ENCODE data around the gene IGBP1.

The IGBP1 gene

GRCh38 chrX:70132877-70133302 lies 357 bp upstream of the IGBP1 start:
- no peaks in the 10 kb centered on the region for H3K27me3 ChIP-seq (ENCODE audit: insufficient read depth, low read length, poor library complexity)

GRCh38 chrX:70134116-70134477 lies 850 bp downstream of the IGBP1 start:
- DNase-seq = no peak
- Histone ChIP-seq H2AFZ (ENCODE audit: low read depth, low read length) (peak overlapping the region; percentile 78), H3K27me3 (ENCODE audit: insufficient read depth, low read length, poor library complexity) (no peaks in the 10 kb centered on the region), H3K9me3 (ENCODE audit: insufficient read depth, low read length, severe bottlenecking) (no peaks in the 10 kb centered on the region), H3K9ac (ENCODE audit: low read depth, low read length) (peak overlapping the region; percentile 82), H3K79me2 (ENCODE audit: insufficient read depth, low read length) (peaks cover 26% of the 10 kb centered on the region), H3K4me3 (ENCODE audit: low read depth in 1 of 2, low read length in 2 of 2) (peak overlapping the region; percentile 82 to 89), H3K27ac (ENCODE audit: low read length) (peak overlapping the region; percentile 97), H3K4me2 (ENCODE audit: insufficient read depth, low read length) (peak overlapping the region; percentile 75), H3K36me3 (ENCODE audit: insufficient read depth, low read length) (peaks cover 16% of the 10 kb centered on the region), H4K20me1 (ENCODE audit: insufficient read depth, low read length) (no peaks in the 10 kb centered on the region), H3K4me1 (ENCODE audit: insufficient read depth, low read length) (peaks cover 29% of the 10 kb centered on the region)
- 0 out of 3 replicates have a peak, but pooled peaks have one; percentile 2 for ATAC-seq (ENCODE audit: insufficient read depth, low read depth)
- TF ChIP-seq EZH2 (IDR thresholded peaks at IDR 0.05; ENCODE audit: borderline replicate concordance, low read depth, low read length, severe bottlenecking) (no peak), CTCF (IDR thresholded peaks at IDR 0.05; ENCODE audit: borderline replicate concordance, extremely low read depth, low read length, poor library complexity, severe bottlenecking) (no peak)

More at GRCh38 chrX:70132877-70133302, 357 bp upstream of the IGBP1 start:
- Histone ChIP-seq H3K4me2 (ENCODE audit: insufficient read depth, low read length) (peak overlapping the region; percentile 62), H3K9me3 (ENCODE audit: insufficient read depth, low read length, severe bottlenecking) (no peaks in the 10 kb centered on the region), H3K4me3 (ENCODE audit: low read depth in 1 of 2, low read length in 2 of 2) (peak overlapping the region; percentile 82 to 89; a peak in 3 of 4 replicates), H2AFZ (ENCODE audit: low read depth, low read length) (peak overlapping the region; percentile 93), H4K20me1 (ENCODE audit: insufficient read depth, low read length) (no peaks in the 10 kb centered on the region), H3K9ac (ENCODE audit: low read depth, low read length) (peak overlapping the region; percentile 82), H3K4me1 (ENCODE audit: insufficient read depth, low read length) (peaks cover 29% of the 10 kb centered on the region), H3K27ac (ENCODE audit: low read length) (peak overlapping the region; percentile 97), H3K79me2 (ENCODE audit: insufficient read depth, low read length) (peaks cover 26% of the 10 kb centered on the region), H3K36me3 (ENCODE audit: insufficient read depth, low read length) (peaks cover 16% of the 10 kb centered on the region)
- DNase-seq = no peak
- no peak for TF ChIP-seq CTCF (IDR thresholded peaks at IDR 0.05; ENCODE audit: borderline replicate concordance, extremely low read depth, low read length, poor library complexity, severe bottlenecking)
- no peak for TF ChIP-seq EZH2 (IDR thresholded peaks at IDR 0.05; ENCODE audit: borderline replicate concordance, low read depth, low read length, severe bottlenecking)
- peak; percentile 1; the same call in 2 of the 3 replicates for ATAC-seq (ENCODE audit: insufficient read depth, low read depth)

- Histone ChIP-seq H3K27me3 (ENCODE audit: insufficient read depth, low read length, poor library complexity) (no peaks in the 10 kb centered on the region), H3K36me3 (ENCODE audit: insufficient read depth, low read length) (peaks cover 29% of the 10 kb centered on the region), H3K9me3 (ENCODE audit: insufficient read depth, low read length, severe bottlenecking) (no peaks in the 10 kb centered on the region), H2AFZ (ENCODE audit: low read depth, low read length) (no peak overlapping the region), H3K79me2 (ENCODE audit: insufficient read depth, low read length) (peaks cover 26% of the 10 kb centered on the region), H3K4me3 (ENCODE audit: low read depth in 1 of 2, low read length in 2 of 2) (no peak overlapping the region), H4K20me1 (ENCODE audit: insufficient read depth, low read length) (no peaks in the 10 kb centered on the region), H3K9ac (ENCODE audit: low read depth, low read length) (no peak overlapping the region), H3K27ac (ENCODE audit: low read length) (no peak overlapping the region), H3K4me1 (ENCODE audit: insufficient read depth, low read length) (peaks cover 18% of the 10 kb centered on the region), H3K4me2 (ENCODE audit: insufficient read depth, low read length) (no peak overlapping the region)
- DNase-seq (no peak), ATAC-seq (ENCODE audit: insufficient read depth, low read depth) (no peak)
- TF ChIP-seq EZH2 (IDR thresholded peaks at IDR 0.05; ENCODE audit: borderline replicate concordance, low read depth, low read length, severe bottlenecking) (no peak), CTCF (IDR thresholded peaks at IDR 0.05; ENCODE audit: borderline replicate concordance, extremely low read depth, low read length, poor library complexity, severe bottlenecking) (no peak)
These were observed 5.4 kb downstream of the IGBP1 start for GRCh38 chrX:70138622-70139021.

Data from DND-41 (cell line).